NCI-H2081 (cell line): ENCODE measurements around the gene CHD3.
A peak's percentile ranks its signal among the peaks of the same experiment; 100 is the strongest.

Experiments used
- DNase-seq, 2 experiments: peaks; one replicate each; lab custom pipeline; 2025; lab: John Stamatoyannopoulos, UW

Gene CHD3

DNA sequence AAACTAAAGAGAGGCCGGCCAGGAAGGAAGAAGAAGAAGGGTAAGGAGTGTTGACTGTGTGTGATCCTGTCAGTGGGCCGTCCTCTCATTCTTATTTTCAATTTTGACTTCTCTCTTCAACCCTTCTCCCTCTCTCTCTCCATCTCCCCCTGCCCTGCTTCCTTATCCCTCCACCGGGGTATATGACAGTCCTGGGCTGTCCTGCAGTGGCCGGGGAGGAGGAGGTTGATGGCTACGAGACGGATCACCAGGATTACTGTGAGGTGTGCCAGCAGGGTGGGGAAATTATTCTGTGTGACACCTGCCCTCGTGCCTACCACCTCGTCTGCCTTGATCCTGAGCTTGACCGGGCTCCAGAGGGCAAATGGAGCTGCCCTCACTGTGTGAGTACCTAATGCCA, 5.6 kb downstream of the CHD3 start:
- no peak for DNase-seq

DNA sequence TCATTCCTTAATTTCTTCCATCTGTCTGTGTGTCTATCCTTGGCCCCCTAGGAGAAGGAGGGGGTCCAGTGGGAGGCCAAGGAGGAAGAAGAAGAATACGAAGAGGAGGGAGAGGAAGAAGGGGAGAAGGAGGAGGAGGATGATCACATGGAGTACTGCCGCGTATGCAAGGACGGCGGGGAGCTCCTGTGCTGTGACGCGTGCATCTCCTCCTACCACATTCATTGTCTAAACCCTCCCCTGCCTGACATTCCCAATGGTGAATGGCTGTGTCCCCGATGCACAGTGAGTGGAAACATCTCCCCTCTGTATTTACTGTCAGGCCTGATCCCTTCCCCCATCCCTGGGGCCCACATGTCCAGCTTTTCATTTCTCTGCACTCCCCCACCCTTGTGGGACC, 6.3 kb downstream of the CHD3 start:
- no peak for DNase-seq

DNA sequence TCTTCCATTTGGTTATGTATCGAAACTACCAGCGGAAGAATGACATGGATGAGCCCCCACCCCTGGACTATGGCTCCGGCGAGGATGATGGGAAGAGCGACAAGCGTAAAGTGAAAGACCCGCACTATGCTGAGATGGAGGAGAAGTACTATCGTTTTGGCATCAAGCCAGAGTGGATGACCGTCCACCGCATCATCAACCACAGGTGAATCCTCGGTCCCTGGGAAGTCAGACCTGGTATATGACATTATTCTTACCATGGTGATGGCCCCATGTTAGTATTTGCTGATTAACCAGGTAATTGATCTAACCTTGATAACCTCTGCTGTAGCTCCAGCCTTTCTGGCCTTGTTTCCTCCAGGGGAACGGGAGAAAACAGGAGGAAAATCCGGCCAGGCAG, 8.5 kb downstream of the CHD3 start:
- no peak for DNase-seq

DNA sequence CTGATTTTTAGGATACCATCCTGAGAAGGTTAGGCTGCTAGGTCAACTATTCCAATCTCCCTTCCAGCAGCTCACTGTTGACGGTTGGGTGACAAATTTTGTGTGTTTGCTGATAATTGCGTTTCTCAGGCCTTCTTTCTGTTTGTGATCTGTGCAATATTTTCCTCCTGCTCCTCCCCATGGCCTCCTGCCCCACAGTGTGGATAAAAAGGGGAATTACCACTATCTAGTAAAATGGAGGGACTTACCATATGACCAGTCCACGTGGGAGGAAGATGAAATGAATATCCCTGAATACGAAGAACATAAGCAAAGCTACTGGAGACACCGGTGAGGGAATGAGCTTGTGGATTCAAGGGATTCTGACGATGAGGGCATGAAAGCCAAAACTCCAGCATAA, 9.2 kb downstream of the CHD3 start:
- DNase-seq, result no peak

DNA sequence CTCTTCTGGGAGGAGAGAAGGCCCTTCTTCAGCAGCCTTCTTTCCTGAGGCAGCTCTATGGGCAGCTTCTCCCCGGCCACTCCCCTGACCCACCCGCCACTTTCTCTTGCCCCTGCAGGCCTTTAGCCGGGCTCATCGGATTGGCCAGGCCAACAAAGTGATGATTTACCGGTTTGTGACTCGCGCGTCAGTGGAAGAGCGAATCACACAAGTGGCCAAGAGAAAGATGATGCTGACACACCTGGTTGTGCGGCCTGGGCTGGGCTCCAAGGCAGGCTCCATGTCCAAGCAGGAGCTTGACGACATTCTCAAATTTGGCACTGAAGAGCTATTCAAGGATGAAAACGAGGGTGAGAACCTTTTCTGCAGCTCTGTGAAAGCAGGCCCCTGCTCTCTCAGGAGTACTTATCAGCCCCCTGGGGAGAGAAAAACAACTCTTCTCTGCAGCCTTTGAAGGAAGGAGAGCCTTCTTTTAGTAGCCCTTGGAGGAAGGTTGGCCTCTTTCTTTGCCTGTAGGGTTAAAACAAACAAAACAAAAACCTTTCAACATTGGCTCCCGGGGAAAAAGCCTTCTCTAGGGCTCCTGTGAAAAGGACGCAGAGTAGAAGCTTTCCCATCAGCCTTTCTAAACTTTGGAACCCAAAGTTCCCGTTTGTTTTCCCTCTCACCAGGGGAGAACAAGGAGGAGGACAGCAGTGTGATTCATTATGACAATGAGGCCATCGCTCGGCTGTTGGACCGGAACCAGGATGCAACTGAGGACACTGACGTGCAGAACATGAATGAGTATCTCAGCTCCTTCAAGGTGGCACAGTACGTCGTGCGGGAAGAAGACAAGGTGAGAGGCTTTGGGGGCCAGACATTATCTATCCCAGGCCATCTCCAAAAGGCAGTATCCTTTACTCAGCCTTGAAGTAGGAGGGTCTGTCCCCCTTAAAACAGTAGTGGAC, 14.8 kb downstream of the CHD3 start:
- DNase-seq, result no peak

DNA sequence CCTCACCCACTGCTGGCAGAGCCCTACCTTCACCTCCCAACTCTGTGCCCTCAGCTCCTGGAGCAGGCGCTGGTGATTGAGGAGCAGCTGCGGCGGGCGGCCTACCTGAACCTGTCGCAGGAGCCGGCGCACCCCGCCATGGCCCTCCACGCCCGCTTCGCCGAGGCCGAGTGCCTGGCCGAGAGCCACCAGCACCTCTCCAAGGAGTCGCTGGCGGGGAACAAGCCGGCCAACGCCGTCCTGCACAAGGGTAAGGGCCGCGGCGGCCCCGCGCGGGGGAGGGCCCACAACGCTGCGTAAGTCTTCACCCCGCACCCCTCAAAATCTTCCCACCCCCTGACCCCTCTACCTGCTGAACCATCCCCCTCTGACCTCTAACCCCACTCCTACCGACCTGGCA, 20.5 kb downstream of the CHD3 start:
- no peak for DNase-seq

DNA sequence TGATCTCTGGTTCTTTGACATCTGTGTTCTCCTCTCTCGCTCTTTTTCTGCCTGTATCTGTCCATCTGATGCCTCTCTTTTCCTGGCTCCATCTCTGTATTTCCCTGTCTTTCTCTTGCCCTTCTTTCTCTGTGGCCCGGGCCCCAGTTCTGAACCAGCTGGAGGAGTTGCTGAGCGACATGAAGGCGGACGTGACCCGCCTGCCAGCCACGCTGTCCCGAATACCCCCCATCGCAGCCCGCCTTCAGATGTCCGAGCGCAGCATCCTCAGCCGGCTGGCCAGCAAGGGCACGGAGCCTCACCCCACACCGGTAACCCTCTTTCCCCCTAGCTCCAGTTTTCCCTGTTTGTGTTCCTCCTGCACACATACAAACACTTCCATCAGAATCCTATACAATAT, 21.7 kb downstream of the CHD3 start:
- no peak for DNase-seq

DNA sequence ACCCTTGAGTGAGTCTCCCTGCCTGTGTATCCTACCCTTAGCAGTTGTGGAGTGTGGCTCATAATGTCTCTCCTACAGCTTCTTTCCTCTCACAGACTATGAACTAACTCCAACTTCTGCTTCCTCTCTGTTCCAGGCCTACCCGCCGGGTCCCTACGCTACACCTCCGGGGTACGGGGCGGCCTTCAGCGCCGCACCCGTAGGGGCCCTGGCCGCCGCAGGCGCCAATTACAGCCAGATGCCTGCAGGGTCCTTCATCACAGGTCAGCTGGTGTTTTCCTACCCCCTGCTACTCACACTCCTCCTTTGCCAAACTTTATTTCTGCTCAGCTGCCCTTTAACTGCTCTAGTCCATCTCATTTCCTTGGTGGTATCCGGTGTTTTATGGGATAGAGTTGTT, 22.1 kb downstream of the CHD3 start:
- no peak for DNase-seq

DNA sequence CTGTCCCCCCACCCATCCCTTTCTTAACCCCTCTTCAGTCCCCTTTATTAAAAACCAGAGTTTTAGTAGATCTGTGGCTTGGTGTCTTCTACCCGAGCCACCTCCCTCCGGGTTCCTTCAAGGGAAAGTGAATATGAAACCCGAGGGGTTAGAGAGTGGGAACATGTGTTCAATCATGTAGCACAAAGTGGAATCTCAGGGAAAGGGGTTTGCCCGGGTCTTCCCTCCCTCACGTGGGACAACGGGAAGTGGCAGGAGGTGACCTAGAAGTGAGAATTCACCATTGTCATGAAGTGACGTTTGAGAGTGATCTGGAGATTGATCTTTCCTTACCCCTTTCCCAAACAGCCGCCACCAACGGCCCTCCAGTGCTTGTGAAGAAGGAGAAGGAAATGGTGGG, 22.5 kb downstream of the CHD3 start:
- no peak for DNase-seq

DNA sequence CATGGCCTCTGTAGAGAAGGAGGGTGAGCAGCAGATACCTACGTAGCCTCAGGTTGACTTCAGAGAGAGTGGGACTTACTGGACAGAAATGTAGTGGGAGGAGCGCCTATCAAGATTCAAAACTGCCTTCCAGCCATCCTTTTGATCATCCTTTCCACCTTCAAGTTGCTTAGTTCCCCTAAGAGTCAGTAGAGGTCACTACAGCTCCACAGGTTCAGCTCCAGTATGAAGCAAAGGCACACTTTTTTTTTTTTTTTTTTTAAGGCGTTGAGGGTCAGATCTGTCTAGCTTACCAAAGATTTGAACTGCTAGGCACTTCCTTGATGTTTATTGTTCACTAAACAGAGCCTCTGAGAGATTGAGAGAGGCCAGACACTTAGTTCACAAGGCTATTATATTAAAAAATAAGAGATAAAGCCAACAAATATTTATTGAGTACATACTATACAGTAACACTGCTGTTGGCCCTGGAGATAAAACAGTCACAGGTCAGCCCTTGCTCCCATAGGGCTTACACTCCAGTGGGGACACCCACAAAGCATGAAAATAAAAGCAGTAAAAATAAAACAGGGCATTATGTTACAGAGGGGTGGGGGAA, 24.4 kb downstream of the CHD3 start:
- DNase-seq, result peak; percentile 6 to 31

DNA sequence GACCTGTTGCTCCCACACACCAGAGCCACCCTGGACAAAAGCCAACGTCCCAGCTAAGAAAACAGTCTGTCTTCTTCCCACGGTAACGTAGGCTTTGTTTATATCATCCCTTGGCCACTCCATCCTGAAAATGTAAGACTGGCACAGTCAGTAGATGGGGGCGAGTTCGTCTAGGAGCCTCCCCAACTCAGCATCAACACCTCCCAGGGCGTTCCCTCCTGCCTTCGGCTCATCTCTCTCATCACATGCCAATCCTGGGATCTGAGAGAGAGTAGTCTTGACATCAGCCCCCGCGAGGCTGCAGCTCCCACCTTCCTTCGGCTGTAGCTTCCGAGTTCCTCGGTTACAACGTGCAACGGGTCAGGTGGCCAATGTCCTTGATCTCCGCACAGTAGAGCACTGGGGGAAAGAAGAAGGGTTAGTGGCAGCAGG, 26.6 kb downstream of the CHD3 start:
- DNase-seq, result no peak

DNA sequence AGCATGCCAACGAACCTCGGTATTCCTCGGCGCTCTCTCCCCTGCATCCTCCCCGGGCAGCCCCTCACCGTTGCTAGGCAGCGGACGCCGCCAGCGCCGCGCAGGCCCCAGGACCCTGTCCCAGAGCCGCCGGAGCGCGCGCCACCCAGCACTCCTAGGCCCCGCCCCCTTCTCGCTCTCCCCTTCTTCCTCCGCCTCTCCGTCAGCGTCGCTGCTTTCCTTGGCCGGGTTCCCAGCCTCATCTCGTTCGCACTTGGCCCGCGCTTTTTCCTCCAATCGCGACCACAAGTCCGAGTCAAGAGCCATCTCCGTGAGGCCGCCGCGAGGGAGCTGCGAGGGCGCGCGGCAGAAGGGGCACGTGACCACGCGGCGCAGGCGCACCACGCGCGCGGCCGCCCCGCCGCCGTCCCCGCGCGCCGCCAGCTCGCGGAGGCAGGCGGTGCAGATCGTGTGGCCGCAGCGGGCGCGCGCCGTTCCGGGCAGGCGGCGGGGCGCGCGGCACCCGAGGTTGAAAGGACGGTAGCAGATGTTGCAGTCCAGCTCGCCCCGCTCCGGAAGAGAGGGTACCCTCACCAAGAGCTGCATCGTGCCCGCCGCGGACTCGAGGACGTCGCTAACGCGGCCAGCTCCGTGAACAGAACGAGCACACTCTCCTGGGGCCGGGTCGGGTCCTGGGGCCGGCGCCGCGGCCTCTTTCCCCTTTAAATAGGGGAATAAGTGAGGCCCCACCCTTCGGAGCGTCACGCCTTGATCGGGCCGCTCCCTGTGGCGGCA, 27.2 kb downstream of the CHD3 start, which contains the start of gene RNF227:
TSS of gene RNF227 (minus strand) at position 679 of the 774 bp plus-strand sequence. CDS start at position 585, 94 bp downstream.
- peak; percentile 87 for DNase-seq

DNA sequence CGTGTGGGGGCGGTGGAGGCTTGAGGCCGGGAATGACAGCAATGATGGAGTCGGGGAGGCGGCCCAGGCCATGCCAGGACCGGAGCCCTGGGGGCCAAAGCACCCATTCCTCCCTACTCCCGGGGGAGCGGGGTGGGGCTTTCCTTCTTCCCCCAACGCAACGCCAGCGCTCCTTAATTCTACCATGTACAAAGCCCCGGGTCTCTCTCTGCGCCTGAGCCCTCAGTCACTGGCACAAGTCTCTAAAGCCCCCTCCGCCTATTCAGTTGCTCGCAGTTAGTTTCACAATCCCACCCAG, 27.7 kb downstream of the CHD3 start:
- no peak for DNase-seq

DNA sequence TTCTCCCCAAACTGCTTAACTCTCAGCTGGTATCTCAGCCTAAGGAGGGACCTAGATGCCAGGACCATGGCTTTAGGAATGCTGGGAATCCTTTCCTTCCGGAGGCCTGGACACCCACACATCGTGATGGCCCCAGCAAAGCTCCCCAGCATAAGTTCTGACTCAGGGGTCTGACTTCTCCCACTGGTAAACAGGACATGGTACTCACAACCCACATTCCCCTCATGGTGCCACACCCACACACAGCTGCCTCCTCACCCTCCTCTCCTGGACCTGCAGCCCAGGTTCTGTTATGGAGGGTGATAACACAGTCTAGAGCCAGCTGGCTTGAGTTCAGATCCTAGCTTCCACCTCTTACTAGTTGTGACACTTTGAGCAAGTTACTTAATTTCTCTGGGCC, 28.2 kb downstream of the CHD3 start:
- no peak for DNase-seq

DNA sequence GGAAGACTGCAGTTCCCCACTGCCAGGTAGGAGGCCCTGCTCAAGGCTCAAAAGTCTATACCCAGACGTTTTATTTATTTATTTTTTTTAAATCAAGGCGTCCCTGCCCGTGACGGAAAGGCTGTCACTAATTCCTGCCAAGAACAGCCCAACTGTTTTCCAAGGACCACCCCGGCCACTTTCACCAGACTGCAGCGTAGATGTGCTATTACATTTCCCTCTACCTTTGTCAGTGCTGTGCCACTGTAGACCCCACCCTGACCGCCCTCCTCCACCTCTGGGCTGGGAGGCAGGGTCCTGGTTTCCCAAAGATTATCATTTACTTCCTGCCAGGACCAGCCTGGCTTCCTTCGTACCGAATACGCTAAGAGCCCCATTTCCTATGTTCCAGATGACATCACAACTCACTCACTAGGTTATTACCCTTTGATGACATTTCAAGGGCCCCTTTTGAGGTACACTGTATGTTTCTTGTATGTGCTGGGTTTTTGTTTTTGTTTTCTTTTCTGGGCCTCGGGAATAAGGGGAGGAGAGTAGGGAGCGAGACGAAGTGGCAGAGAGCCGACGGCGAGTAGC, 33.8 kb downstream of the CHD3 start:
- no peak for DNase-seq

DNA sequence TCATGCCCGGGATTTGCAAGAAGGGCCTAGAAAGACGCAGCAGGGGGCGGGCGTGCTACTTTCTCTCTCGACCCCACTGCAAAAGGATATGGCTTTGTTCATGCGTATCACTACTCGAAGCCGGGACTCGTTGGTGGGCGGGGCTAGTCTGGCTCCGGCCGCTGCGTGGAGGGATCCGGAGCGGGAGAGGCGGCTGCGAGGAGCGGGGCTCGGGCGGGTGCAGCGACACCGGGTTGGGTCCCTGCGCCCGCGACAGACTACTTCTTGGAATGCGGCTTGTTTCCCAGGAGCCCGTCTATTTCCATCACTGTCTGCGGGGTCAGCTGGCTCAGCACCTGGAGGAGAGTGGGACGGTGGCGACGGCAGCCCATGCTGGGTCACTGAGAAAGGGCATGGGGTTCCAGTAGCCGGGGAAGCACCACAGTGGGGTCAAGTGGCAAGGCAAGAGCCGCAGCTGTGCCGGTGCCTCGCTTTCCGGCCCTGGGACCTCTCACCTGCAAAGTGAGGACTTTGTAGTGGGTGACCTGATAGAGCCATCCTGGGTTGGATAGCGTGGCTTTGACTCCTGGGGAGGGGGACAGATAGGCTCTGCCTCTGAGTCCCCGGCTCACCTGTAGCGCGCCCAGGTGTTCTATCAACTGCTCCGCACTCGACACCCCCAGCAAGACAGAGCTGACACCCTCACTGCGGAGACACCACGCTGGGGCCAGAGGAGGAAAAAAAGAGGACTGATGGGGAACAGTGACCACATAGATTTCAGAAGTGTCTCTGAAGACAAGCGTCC, 34.4 kb downstream of the CHD3 start:
- DNase-seq, result no peak

DNA sequence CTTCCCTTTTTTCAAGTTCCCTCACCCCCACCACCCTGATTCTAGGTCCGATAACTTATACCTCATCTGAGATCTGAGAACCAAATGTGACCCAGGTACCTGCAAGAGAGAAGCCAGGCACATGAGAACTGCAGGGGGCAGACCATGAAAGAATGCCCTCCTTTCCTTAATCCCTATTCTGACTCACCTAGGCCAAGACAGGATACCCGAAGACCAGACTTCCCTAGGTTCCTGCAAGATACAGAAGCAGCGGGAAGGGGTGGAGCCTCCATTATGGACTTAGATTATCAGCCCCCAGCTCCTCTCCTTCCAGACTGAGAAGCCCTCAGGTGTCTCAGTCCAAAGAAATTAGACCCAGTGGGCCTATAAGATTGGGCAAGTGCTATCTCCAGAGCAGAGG, 39.0 kb downstream of the CHD3 start:
- DNase-seq, result no peak

DNA sequence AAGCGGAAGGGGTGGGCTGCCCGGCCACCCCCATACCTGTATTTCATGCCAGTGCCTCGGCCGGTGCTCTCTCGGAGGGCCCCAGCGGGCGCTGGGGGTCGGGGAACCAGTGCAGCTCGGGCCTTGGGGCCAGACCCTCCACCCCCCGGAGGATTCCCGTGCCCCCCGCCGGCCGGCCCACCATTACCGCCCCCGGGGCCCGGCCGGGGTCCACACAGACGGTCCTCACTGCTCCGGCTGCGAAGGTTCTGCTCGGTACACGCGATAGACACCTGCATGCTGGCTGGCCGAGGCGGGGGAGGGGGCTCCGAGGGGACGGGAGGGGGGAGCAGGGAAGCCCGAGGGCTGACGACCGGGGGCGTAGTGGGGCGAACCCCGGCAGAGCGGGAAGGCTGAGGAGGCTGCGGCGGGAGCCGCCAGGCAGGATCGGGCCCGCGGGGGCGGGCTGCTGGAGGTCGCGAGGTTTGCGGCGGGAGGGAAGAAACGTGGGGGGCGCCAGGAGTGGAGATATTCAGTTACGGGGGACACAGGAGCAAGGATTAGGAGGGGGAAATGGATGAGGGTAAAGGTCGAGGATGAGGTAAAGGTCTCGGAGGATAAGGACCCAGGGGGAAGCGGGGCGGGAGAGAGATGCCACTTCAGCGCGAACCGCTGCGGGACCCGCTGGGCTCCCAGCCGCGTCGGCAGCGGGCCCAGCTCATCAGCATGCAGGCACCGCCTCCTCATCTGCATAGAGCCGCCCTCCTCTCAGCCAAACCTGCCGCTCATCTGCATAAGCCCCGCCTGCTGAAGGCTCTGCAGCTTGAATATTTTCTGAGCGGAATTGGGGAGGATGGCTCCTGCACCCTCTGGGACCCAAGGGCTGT, 40.8 kb downstream of the CHD3 start, which contains the start of gene KCNAB3:
TSS of gene KCNAB3 (minus strand) at position 699 of the 866 bp plus-strand sequence. CDS start at position 278, 421 bp downstream.
- peak; percentile 66 to 67 for DNase-seq

DNA sequence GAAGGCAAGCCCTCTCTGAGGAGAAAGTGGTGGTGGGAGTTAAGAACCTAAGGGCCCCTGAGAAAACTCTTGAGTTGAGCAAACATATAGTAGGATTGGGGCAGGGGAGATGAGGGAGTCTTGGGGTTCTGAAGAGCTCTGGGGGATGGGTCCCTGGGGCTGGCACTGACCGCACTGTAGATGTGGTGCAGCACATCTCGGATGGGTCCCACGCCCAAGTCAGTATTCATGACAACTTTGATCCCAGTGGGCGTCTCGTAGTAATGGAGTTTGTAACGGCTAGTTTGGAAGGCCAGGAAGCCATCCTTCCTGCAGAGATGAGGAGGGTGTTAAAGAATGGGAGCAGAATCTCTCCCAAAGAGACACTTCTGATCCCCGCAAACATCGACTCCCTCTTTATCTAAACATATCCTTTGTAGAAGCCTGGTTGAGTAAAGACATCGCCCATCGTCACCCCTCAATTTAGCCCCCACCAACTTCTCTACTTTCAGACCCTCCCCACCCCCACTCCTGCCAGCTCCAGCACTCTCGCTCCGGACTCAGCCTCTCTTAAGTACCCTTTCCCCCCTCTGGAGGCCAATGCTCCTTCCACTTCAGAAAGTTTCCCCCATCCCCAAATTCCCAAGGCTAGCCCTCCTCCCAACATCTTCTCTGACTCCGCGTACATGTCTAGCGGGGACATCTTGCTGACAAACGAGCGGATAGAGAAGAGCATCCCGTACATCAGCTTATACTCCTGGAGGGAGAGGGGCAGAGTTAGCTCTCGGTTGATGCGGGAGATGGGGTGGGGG, 42.4 kb downstream of the CHD3 start:
- no peak for DNase-seq
